VCaP (cell line): ENCODE results near the gene MYH14.
"Not testable (repeated sequence)": the region's sequence is repeated elsewhere in the genome, so short reads cannot be mapped to it uniquely, and the experiment has no call there.

Experiments
- H3K27ac ChIP-seq: fragments of 450-650 bp; 2 replicates; pipeline ENCODE4 v1.5.1; 2017
- TF ChIP-seq, protein P1 (sequence below): fragments of 450-650 bp; conservative IDR thresholded peaks from 2 replicates; pipeline ENCODE4 v1.5.1; 2017; ENCODE audit warnings: mild to moderate bottlenecking, moderate library complexity

MYH14 gene

DNA sequence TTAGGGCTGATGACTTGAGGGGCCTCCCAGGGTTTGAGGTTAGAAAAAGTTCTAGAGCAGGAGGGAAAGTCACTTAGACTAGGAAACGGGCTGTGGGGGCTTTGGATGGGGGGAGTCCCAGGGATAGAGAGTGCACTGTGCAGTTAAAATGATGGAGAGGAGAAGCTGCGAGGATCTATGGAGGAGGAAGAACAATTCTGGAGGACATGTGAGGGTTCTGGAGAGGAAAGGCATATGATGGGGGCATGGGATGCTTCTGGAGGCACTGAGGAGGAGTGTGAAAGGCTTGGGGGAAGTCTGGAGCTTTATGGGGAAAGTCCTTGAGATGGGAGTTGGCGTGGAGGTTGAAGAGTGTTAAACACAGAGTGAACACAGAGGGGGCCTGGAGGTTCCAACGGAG is 123.6 kb downstream of the MYH14 start:
- TF ChIP-seq, protein P1, sequence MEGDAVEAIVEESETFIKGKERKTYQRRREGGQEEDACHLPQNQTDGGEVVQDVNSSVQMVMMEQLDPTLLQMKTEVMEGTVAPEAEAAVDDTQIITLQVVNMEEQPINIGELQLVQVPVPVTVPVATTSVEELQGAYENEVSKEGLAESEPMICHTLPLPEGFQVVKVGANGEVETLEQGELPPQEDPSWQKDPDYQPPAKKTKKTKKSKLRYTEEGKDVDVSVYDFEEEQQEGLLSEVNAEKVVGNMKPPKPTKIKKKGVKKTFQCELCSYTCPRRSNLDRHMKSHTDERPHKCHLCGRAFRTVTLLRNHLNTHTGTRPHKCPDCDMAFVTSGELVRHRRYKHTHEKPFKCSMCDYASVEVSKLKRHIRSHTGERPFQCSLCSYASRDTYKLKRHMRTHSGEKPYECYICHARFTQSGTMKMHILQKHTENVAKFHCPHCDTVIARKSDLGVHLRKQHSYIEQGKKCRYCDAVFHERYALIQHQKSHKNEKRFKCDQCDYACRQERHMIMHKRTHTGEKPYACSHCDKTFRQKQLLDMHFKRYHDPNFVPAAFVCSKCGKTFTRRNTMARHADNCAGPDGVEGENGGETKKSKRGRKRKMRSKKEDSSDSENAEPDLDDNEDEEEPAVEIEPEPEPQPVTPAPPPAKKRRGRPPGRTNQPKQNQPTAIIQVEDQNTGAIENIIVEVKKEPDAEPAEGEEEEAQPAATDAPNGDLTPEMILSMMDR: no peak
- H3K27ac ChIP-seq: no peak overlapping the region

DNA sequence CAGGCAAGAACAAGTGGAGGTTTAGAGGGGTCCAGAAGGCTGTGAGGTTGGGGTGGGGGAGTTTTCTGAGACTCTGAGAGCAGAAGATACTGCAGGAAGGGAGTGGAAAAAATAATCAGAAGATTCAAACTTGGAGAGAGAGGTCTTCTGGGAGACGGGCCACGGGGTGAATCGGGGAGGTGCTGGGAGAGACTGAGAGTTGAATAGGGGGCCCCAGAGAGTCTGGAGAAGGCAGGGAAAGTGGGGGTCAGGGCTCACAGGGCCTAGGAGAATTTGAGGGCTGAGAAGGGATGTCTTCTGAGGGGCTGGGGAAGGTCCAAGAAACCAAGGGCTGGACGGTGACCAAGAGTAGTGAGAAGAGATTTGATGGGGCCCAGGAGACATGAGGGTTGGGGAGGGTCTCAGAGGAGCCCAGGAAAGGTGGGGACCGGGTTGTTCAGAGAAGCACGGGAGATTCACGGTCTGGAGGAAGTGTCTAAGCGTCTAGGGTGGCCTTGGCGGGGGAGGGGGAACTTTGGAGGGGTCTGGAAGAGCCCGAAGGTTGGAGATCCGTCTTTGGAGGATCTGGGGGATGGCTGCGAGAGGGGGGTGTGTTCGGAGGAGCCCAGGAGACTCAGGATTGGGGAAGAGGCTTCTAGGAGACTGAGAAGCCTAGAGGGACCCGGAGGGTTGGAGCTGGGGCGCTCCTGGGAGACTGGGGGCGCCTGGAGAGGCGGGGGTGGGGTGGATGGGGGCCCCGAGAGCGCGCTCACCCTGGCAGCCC is 124.2 kb downstream of the MYH14 start:
- H3K27ac ChIP-seq: no peak overlapping the region
- TF ChIP-seq, protein P1: no peak

DNA sequence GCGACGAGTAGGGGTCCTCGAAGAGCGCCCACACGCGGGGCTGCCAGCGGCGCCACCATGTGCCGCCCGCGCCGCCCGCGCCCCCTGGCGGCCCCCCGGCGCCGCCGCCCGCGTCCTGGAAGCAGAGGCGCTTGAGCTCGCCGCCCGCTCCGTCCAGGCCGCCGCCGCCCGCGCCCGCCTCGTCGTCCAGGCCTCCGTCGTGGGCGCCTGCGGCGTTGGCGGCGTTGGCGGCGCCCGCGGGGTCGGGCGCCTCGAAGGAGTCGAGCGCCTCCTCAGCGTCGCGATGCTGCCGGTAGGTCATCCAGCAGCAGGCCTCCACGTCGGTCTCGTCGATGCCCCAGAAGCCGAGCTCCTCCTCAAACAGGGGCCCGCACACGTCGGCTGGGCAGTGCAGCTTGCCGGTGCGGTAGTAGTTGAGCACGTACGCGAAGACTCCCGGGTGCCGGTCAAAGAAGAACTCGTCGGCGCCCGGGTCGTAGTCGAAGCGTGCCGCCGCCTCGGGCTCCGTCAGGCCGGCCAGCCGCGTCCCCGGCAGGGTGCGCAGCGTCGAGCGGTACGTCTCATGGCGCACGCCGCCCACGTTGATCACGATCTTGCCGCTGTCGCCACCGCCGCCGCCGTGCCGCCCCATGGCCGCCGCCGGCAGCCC is 124.9 kb downstream of the MYH14 start:
- TF ChIP-seq, protein P1: no peak
- H3K27ac ChIP-seq: no peak overlapping the region; the same call in 1 of the 2 replicates

DNA sequence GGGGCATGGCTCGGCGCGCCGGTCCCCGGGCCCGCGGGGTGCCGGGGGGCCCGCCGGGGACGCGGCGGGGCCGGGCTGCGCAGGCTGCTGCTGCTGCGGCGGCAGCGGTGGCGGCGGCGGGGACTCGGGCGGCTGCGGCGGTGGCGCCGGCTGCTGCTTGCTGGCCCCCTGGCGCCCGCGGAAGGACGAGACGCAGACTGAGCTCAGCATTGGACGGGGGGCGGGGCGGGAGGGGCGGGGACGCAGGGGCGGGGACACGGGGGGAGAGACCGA is 125.4 kb downstream of the MYH14 start:
- no peak overlapping the region; the same call in 1 of the 2 replicates for H3K27ac ChIP-seq
- TF ChIP-seq, protein P1: peak; percentile 35

DNA sequence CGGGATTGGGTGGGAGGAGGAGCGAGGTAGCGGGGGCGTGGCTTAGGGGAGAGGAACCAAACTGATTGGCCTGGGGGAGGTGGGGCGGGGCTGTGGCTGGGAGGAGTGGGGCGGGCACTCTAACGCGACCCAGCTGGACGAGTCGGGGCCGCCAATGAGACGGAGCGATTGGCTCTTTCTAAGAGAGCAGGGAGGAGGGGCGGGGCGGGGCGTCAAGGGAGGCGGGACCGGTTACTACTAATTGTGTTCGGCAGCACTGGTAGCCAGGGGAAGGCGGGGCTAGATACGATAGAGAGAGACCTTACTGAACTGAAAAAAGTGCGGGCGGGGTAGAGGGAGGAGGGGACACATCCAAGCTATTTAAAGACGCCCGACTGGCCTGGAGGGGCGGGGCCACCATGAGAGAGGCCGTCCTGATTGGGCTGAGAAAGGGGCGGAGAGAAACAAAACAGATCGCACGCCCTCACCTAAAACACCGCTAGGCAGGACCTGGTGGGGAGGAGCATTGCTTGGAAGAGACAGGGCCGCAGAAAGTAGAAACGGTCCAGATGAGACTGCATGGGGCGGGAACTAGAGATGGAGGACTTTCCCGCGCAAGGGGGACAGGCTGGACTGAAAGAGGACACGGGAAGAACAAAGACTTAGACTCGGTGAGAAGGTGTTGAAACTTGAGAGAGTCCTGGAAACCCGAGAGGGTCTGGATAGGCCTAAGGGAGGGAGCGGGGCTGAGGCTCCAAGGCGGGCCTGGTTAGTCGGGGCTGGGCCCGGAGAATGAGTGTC is 125.9 kb downstream of the MYH14 start, which contains the start of gene KCNC3:
Gene KCNC3 (minus strand): TSS at position 232 of the 780 bp plus-strand sequence. CDS start 295 bp downstream, outside the sequence.
- no peak within 1 kb of the TSS; the same call in 1 of the 2 replicates for H3K27ac ChIP-seq
- TF ChIP-seq, protein P1: no peak; the same call in 1 of the 2 replicates

DNA sequence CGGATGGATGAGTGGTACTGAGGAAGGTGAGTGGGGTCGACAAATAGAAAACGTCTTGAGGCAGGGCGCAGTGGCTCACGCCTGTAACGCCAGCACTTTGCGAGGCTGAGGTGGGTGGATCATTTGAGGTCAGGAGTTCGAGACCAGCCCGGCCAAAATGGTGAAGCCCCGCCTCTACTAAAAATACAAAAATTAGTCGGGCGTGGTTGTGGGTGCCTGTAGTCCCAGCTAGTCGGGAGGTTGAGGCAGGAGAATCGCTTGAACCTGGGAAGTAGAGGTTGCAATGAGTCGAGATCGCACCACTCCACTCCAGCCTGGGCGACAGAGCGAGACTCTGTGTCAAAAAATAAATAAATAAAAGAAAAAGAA is 126.5 kb downstream of the MYH14 start:
- H3K27ac ChIP-seq: not testable (repeated sequence)

DNA sequence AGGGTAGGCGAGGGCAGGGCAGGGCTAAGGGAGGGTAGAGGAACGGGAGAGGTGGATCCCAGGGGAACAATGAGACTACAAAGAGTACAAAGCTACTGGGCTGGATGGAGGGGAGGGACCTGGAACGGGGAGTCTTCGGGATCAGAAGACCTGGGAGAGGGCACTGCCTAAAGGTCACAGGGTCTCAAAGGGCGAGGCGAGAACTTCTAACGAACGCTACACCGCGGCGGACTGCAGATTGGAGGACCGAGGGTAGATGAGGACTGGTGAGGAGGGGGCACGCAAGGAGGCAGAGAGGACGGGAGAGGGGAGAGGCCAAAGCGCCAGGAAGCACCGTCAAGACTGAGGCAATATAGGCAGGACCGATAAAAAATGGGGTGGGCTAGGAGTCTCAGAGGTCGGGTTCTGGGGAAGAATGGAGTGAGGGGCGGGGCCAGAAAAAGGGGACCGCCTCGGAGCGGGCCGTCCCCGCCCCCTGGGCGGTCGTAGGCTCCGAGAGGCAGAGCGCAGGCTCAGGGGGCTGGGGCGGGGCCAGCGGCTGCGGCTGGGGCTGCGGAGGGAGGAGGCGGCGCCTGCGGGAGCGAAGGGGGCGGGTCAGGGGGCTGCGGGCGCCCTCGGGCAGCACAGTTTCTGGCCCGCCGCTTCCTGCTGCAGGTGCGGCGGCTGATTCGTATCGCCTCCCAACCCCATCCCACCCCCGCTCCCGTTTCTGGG is 127.1 kb downstream of the MYH14 start:
- H3K27ac ChIP-seq: no peak overlapping the region

More for the DNA sequence above, 127.1 kb downstream of the MYH14 start:
- TF ChIP-seq, protein P1: no peak
